Neural progenitor cell (in vitro differentiated cells): Measurements from ENCODE around the gene SYNDIG1. TPM values are rescaled to one million over a fixed set of nuclear protein-coding genes. Genes with fewer than 3 reads are reported as not detected.

ENCODE experiments used
- DNase-seq: peaks from one replicate; pipeline ENCODE4 v3.0.0-alpha.2; 2016; ENCODE audit warnings: low spot score
- H2AFZ ChIP-seq: fragments of 200-600 bp; sonication (generic); replicated peaks from 2 replicates; pipeline ENCODE4 v1.6.1; 2016; ENCODE audit warnings: antibody characterized with exemption
- H3F3A ChIP-seq: fragments of 200-600 bp; sonication (generic); 2 replicates; pipeline ENCODE4 v1.6.1; 2016; ENCODE audit warnings: antibody characterized with exemption, low read depth
- H3K27ac ChIP-seq: fragments of 200-600 bp; sonication (generic); 2 replicates; pipeline ENCODE4 v1.5.1; 2016; ENCODE audit warnings: mild to moderate bottlenecking
- H3K27me3 ChIP-seq: fragments of 200-600 bp; sonication (generic); 2 replicates; pipeline ENCODE4 v1.6.1; 2016; ENCODE audit warnings: mild to moderate bottlenecking, moderate library complexity
- H3K36me3 ChIP-seq: fragments of 200-600 bp; sonication (generic); 2 replicates; pipeline ENCODE4 v1.5.1; 2016
- H3K4me1 ChIP-seq: fragments of 200-600 bp; sonication (generic); 2 replicates; pipeline ENCODE4 v1.6.1; 2016; ENCODE audit warnings: mixed run types
- H3K4me2 ChIP-seq: fragments of 200-600 bp; sonication (generic); 2 replicates; pipeline ENCODE4 v1.6.1; 2016
- H3K4me3 ChIP-seq: fragments of 200-600 bp; sonication (generic); 2 replicates; pipeline ENCODE4 v1.5.1; 2016
- H3K79me2 ChIP-seq: fragments of 200-600 bp; sonication (generic); 2 replicates; pipeline ENCODE4 v1.6.1; 2016; ENCODE audit warnings: low read depth
- H3K9ac ChIP-seq: fragments of 200-600 bp; sonication (generic); 2 replicates; pipeline ENCODE4 v1.6.1; 2016
- H3K9me3 ChIP-seq: fragments of 200-600 bp; sonication (generic); 2 replicates; pipeline ENCODE4 v1.5.1; 2016; ENCODE audit warnings: low read depth
- H4K20me1 ChIP-seq: fragments of 200-600 bp; sonication (generic); 2 replicates; pipeline ENCODE4 v1.6.1; 2016; ENCODE audit warnings: low read depth
- H3K27ac Mint-ChIP-seq: 3 replicates; pipeline ENCODE4 v1.8.0; 2021; ENCODE audit warnings: mixed read lengths
- H3K27me3 Mint-ChIP-seq: 2 replicates; pipeline ENCODE4 v1.8.0; 2022; ENCODE audit warnings: low read depth, mild to moderate bottlenecking, inconsistent platforms, moderate library complexity, mixed read lengths; ENCODE audit not compliant: insufficient read depth
- H3K36me3 Mint-ChIP-seq: 3 replicates; pipeline ENCODE4 v1.8.0; 2021; ENCODE audit warnings: mixed read lengths
- H3K4me1 Mint-ChIP-seq: 3 replicates; pipeline ENCODE4 v1.8.0; 2021; ENCODE audit warnings: mixed read lengths
- H3K4me3 Mint-ChIP-seq: 3 replicates; pipeline ENCODE4 v1.8.0; 2021; ENCODE audit warnings: mild to moderate bottlenecking, moderate library complexity, mixed read lengths
- H3K9me3 Mint-ChIP-seq: 3 replicates; pipeline ENCODE4 v1.8.0; 2020; ENCODE audit warnings: mixed read lengths
- CTCF ChIP-seq: fragments of 200-600 bp; sonication (generic); IDR thresholded peaks from 2 replicates; pipeline ENCODE4 v1.5.1; 2017; ENCODE audit warnings: antibody characterized with exemption, mild to moderate bottlenecking
- EZH2 ChIP-seq: fragments of 200-600 bp; sonication (generic); IDR thresholded peaks from 2 replicates; pipeline ENCODE4 v1.6.1; 2017; ENCODE audit warnings: antibody characterized with exemption, mild to moderate bottlenecking, moderate library complexity
- EZH2phosphoT487 ChIP-seq: fragments of 200-600 bp; sonication (generic); IDR thresholded peaks from 2 replicates; pipeline ENCODE4 v1.6.1; 2017; ENCODE audit warnings: antibody characterized with exemption
- total RNA-seq: library from RNA; depleted of rRNA; stranded (reverse); fragments of >200 nt; gene quantifications from 2 replicates; pipeline ENCODE4 v1.2.3, GENCODE V29; 2015; ENCODE audit warnings: low replicate concordance

Gene SYNDIG1
- total RNA-seq, 1 donor from 2014 or later: 1.0 TPM

- Mint-ChIP-seq H3K4me1 (peaks cover 15% of the 10 kb centered on the region), H3K9me3 (no peaks in the 10 kb centered on the region), H3K4me3 (no peak overlapping the region), H3K36me3 (no peaks in the 10 kb centered on the region), H3K27me3 (peaks cover 10% of the 10 kb centered on the region), H3K27ac (no peak overlapping the region)
- no peaks in the 10 kb centered on the region for H3K27me3 ChIP-seq
- H3K9ac ChIP-seq: no peak overlapping the region
- no peak for DNase-seq
- peaks cover 16% of the 10 kb centered on the region for H4K20me1 ChIP-seq
- H2AFZ ChIP-seq: no peak overlapping the region
- no peaks in the 10 kb centered on the region for H3K9me3 ChIP-seq
- H3K27ac ChIP-seq: no peak overlapping the region
- H3K4me2 ChIP-seq: no peak overlapping the region
- no peaks in the 10 kb centered on the region for H3F3A ChIP-seq
- H3K79me2 ChIP-seq: peaks cover under 1% of the 10 kb centered on the region
- H3K4me3 ChIP-seq: no peak overlapping the region
- no peaks in the 10 kb centered on the region for H3K36me3 ChIP-seq
- TF ChIP-seq EZH2phosphoT487 (no peak), EZH2 (no peak), CTCF (no peak)
- H3K4me1 ChIP-seq: peaks cover 24% of the 10 kb centered on the region
Measured at GRCh38 chr20:24490598-24490997, 21.2 kb downstream of the SYNDIG1 start.

DNA sequence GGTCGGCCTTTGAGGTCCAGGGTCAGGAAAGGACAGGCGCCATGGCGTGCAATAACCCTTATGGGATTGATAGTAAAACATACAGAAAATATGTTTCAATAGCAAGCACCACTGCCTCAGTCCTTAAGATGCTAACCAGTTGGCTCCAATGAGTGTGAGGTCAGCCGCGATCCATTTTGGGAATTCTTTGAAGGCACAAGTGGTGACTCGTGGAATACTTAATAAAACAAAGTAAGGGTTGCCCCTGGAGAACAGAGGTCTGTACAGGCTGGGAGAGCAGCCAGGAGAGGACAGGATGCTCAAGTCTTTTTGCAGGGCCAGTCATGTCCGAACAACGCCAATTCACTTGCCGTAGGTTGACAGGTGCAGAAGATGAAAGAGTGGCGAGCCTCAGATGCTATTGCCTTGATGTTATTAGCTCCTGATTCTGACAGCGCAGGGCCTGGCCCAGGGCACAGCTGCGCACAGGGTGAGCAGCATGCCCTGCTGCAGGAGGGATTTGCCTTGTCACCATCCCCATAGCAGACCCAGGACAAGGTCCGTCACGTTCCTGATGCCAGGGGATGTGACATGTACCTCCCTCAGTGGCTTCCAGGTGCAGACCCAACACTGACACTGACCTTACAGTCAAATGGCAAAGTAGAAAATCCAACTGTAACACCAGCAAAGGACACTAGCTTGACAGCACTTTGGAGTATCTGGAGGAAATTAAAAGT is 21.8 kb downstream of the SYNDIG1 start:
- Histone ChIP-seq H3K27ac (no peak overlapping the region), H3K4me3 (no peak overlapping the region), H3K9ac (no peak overlapping the region), H3K4me2 (no peak overlapping the region), H3K36me3 (no peaks in the 10 kb centered on the region), H2AFZ (no peak overlapping the region), H3K79me2 (no peaks in the 10 kb centered on the region), H3K27me3 (no peaks in the 10 kb centered on the region), H3F3A (no peaks in the 10 kb centered on the region), H4K20me1 (peaks cover 16% of the 10 kb centered on the region), H3K4me1 (peaks cover 24% of the 10 kb centered on the region), H3K9me3 (no peaks in the 10 kb centered on the region)
- no peaks in the 10 kb centered on the region for H3K9me3 Mint-ChIP-seq
- H3K27ac Mint-ChIP-seq: peak overlapping the region; percentile 42
- peaks cover 10% of the 10 kb centered on the region for H3K27me3 Mint-ChIP-seq
- H3K4me3 Mint-ChIP-seq: no peak overlapping the region
- H3K36me3 Mint-ChIP-seq: no peaks in the 10 kb centered on the region
- peaks cover 15% of the 10 kb centered on the region for H3K4me1 Mint-ChIP-seq
- DNase-seq: no peak
- no peak for TF ChIP-seq EZH2phosphoT487
- TF ChIP-seq CTCF: no peak
- no peak for TF ChIP-seq EZH2

DNA sequence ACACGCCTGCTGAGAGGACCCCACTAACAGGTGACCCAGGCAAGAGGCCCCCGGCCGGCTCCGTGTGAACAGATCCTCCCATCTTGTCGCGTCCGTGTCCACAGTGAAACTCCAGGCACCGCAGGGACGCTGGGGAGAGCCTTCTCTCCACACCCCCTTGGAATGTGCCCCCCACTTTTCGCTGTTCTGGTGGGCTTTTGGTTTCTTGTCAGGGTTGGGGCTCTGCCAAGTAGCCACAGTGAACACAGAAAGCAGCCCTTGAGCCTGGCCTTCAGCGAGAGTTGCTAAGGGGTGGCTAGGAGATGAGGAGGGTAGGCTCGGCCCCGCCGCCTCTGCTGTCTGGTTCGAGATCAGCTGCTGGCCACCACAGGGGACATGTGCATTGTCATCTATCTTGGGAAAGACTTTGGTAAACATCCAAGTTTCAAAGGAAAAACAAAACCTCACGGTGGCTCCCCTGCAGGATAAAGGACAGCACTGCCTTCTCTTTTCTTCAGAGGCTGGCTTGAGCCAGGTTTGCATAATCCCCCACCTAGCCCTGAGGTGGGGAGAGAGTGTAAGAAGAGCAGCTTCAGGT is 22.7 kb downstream of the SYNDIG1 start:
- H3K79me2 ChIP-seq: no peaks in the 10 kb centered on the region
- no peaks in the 10 kb centered on the region for H3K9me3 ChIP-seq
- no peak overlapping the region for H3K27ac ChIP-seq
- H3K4me3 ChIP-seq: no peak overlapping the region
- no peaks in the 10 kb centered on the region for H3F3A ChIP-seq
- Mint-ChIP-seq H3K36me3 (no peaks in the 10 kb centered on the region), H3K27me3 (peaks cover 10% of the 10 kb centered on the region), H3K4me1 (peaks cover 15% of the 10 kb centered on the region), H3K4me3 (no peak overlapping the region), H3K9me3 (no peaks in the 10 kb centered on the region), H3K27ac (no peak overlapping the region)
- no peaks in the 10 kb centered on the region for H3K27me3 ChIP-seq
- H4K20me1 ChIP-seq: peaks cover 16% of the 10 kb centered on the region
- peak; percentile 69 for DNase-seq
- peak overlapping the region; percentile 62 for H3K4me2 ChIP-seq
- H2AFZ ChIP-seq: no peak overlapping the region
- TF ChIP-seq EZH2 (no peak), EZH2phosphoT487 (no peak), CTCF (peak; percentile 28)
- H3K36me3 ChIP-seq: no peaks in the 10 kb centered on the region
- H3K4me1 ChIP-seq: peaks cover 24% of the 10 kb centered on the region
- H3K9ac ChIP-seq: no peak overlapping the region
